ENCODE results near the gene PPP1CB.

DNA sequence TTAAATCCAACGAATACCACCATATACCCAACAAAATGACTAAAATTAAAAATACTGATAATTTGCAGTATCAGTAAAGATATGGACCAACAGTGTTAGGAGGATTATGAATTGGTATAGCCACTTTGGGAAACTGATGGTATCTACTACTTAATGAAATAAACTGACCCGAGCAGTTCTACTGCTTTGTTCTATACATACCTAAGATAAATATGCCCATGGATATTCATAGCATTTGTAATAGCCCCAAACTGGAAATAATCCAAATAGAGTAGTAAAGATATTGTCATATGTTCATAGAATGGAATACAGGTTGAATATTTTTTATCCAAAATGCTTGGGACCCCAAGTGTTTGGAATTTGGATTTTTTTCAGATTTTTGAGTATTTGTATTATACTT lies 20.7 kb downstream of the PPP1CB start:
- TF ChIP-seq YBX1 (IDR thresholded peaks at IDR 0.05) (no peak), BCL11A (IDR thresholded peaks at IDR 0.05; ENCODE audit: low read depth, low read length) (no peak), RAD21 (IDR thresholded peaks at IDR 0.05; ENCODE audit: insufficient read depth, low read depth, low read length) (no peak), POLR2AphosphoS5 (IDR thresholded peaks at IDR 0.05; ENCODE audit: low read length) (no peak), ZNF384 (IDR thresholded peaks at IDR 0.05; ENCODE audit: borderline replicate concordance, low read depth, low read length) (no peak), RFX5 (IDR thresholded peaks at IDR 0.05; ENCODE audit: low read depth, low read length) (no peak), KAT2A (conservative IDR thresholded peaks at IDR 0.05; ENCODE audit: control insufficient read depth, low read depth, low read length) (no peak)
- TF ChIP-seq, protein P1, sequence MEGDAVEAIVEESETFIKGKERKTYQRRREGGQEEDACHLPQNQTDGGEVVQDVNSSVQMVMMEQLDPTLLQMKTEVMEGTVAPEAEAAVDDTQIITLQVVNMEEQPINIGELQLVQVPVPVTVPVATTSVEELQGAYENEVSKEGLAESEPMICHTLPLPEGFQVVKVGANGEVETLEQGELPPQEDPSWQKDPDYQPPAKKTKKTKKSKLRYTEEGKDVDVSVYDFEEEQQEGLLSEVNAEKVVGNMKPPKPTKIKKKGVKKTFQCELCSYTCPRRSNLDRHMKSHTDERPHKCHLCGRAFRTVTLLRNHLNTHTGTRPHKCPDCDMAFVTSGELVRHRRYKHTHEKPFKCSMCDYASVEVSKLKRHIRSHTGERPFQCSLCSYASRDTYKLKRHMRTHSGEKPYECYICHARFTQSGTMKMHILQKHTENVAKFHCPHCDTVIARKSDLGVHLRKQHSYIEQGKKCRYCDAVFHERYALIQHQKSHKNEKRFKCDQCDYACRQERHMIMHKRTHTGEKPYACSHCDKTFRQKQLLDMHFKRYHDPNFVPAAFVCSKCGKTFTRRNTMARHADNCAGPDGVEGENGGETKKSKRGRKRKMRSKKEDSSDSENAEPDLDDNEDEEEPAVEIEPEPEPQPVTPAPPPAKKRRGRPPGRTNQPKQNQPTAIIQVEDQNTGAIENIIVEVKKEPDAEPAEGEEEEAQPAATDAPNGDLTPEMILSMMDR (IDR thresholded peaks at IDR 0.05 in 2 of 3, conservative IDR thresholded peaks at IDR 0.05 in 1 of 3; ENCODE audit: control insufficient read depth in 2 of 3, extremely low read depth in 1 of 3, insufficient read depth in 1 of 3, low read depth in 3 of 3, low read length in 3 of 3): no peak
- TF ChIP-seq, protein P2, sequence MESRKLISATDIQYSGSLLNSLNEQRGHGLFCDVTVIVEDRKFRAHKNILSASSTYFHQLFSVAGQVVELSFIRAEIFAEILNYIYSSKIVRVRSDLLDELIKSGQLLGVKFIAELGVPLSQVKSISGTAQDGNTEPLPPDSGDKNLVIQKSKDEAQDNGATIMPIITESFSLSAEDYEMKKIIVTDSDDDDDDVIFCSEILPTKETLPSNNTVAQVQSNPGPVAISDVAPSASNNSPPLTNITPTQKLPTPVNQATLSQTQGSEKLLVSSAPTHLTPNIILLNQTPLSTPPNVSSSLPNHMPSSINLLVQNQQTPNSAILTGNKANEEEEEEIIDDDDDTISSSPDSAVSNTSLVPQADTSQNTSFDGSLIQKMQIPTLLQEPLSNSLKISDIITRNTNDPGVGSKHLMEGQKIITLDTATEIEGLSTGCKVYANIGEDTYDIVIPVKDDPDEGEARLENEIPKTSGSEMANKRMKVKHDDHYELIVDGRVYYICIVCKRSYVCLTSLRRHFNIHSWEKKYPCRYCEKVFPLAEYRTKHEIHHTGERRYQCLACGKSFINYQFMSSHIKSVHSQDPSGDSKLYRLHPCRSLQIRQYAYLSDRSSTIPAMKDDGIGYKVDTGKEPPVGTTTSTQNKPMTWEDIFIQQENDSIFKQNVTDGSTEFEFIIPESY (IDR thresholded peaks at IDR 0.05): no peak

Measured in GM12878 (cell line).